ENCODE measurements around the gene VAC14.
A peak's percentile ranks its signal among the peaks of the same experiment; 100 is the strongest.
"Not testable (repeated sequence)": the region's sequence is repeated elsewhere in the genome, so short reads cannot be mapped to it uniquely, and the experiment has no call there.

VAC14 gene

DNA sequence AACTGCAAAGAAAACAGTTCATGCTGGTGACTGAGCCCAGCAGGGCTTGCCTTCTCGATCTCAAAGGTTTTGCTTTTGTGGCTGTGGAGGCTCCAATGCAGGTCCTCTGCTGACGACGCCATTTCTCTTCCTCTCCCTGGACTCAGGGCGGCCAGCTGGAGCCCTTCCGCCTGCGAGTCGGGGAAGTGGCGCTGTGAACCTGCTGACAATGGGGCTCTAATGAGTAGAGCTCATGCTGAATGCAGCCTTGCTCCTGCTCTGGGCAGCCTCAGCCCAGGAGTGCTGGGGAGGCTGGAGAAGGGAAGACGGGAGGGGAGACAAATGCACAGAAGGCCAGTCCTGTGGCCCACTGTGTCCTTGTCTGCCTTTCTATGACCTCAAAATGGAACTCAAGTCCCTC is 43.8 kb downstream of the VAC14 start:
- no peak for DNase-seq

DNA sequence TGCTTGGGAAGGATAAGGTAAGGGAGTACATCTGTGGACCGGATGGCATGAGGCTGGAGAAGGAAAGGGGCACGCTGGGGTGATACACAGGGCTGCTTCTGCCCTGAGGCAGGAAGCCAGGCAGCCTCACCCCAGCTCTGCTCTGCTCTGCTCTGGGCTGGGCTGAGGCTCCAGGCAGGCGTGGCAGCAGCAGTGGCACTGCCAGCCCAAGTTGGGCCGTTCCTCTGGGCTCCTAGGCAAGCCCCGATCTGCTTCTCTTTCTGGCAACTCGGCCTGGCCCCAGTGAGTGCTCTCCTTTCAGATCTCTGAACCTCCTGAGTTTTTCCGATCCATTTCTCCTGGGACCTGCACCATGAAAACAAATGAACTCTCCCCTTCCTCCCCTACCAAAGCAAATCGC is 44.9 kb downstream of the VAC14 start:
- no peak for DNase-seq

DNA sequence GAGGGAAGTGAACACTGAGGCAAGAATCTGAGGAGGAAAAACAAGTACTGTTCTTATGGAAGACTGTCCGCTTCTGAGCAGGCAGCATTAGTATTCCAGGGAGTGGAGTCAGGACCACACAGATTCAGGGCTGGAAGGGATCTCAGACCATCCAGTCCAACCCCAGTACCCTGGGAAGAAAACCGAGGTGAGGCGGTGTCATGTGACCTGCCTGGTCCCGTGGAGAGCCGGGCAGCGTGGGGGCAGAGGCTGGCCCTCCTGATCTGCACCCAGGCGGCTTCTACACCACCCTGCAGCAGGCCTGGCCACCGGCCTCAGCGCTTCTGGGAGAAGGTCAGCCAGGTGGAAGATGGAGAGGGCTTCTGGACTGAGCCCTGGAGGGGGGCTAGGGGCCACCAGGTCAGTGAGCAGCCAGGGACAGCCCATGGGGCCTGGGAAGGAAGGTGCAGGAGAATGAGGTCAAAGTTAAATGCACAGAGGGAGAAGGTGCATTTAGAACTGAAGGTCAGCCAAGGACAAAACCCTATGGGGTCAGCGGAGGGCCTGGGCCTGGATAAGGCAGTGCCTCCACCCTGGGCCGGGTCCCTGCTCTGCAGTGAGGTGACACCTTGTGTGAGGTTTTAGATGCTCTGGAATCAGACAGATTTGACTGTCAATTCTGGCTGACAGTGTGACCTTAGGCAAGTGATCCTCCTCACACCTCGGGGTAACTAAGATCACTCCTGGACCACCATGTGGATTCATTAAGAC is 45.9 kb downstream of the VAC14 start:
- no peak for DNase-seq

DNA sequence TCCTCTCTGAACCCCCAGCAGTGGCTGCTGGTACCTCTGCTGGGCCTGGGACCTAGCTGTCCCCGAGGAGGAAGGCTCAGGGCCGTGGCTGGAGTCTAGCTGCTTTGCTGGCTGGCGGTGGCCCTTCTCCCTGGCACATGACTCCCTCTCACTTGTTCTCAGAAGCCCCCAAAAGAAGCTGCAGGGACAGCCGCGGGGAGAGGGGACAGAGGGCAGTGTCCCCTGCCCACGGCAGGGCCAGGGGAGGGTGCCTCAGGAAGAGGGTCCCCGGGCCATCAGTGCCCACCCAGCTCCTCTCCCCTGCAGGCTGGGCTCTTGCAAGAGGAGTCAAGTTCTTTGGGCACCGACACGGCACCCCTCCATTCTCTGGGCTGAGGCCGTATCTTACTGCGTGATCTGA is 46.6 kb downstream of the VAC14 start:
- DNase-seq, result no peak

DNA sequence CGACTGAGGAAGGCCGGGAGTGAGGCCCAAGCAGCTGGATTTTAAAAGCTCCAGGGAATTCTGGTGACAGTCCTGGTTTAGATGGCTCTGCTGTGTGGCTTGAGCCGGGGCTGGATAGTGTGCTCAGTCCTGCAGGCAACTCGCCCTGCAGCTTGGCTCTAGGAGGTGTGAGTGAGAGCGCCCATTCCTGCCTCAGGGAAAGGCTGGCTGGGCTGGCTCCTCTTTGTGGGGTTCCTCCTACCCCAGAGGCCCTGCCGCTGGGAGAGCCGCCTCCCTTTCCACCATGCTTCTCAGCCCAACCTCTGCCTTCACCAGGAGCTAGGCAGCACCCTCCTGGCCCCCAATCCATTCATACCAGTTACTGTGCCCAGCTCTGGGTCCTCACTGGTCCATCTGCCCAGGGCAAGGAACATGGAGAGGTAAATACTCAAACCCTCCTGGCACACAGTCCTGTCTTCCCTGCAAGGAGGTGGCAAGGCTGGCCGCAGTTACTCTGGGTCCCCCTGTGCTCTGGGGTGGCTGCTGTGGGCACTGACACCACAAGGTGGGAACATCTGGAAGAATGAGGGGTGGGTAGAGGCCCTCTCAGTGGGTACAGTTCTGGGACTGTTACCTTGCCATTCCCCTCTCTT is 47.1 kb downstream of the VAC14 start:
- DNase-seq, result no peak

DNA sequence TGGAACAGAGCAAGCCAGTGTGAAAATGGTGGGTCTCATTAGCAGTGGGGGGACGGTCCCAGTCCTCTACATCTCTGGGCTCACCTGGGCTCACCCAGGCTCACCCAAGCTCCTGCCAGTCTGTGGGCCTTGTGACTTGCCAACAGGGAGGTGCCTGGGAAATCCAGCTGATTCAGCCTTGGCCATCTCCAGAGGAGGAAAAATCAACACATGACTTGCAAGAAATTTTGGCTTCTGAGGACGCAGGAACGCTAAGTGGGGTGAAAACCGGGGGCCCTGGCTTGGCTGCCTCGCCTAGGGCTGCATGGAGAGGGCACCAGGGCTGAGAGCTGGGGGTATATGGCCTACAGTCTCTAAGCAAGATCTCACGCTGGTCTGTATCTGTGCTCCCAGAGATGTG is 47.7 kb downstream of the VAC14 start:
- DNase-seq, result no peak

DNA sequence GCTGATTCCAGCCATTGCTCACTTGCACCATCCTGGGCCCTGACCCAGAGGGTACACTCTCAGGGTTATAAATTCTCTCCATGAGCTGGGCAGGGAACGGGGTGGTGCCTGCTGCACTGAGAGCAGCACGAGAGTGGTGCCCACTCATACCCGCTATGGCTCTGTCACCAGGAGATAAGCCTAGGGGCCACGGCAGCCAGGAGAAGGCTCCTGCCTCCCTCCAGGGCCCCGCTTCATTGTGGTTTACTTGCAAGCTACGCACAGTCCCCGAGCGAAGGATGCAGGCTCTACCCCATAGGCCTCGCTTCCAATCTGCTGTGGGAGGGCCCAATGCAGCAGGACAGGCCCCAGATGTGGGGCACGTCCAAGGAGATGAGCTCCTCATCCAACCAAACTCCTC is 48.5 kb downstream of the VAC14 start:
- no peak for DNase-seq

DNA sequence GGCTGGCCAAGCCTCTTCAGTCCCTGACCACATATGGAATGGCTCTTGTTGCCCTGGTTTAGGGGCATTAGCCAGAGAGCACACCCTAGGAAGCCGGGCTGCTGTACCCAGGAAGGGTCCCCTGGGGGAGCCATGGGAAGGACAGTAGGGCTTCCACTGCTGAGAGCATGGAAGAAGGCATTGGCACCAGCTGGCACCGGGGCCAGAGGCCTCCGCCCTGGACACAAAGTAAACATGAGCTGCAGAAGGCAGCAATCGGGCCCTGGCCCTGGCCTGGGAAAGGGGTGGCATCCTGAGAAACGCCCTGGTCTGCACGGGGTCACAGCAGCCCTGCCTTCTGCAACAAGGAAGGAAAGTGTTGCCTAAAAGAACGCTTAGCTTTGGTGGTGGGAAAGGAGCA is 49.4 kb downstream of the VAC14 start:
- no peak for DNase-seq

DNA sequence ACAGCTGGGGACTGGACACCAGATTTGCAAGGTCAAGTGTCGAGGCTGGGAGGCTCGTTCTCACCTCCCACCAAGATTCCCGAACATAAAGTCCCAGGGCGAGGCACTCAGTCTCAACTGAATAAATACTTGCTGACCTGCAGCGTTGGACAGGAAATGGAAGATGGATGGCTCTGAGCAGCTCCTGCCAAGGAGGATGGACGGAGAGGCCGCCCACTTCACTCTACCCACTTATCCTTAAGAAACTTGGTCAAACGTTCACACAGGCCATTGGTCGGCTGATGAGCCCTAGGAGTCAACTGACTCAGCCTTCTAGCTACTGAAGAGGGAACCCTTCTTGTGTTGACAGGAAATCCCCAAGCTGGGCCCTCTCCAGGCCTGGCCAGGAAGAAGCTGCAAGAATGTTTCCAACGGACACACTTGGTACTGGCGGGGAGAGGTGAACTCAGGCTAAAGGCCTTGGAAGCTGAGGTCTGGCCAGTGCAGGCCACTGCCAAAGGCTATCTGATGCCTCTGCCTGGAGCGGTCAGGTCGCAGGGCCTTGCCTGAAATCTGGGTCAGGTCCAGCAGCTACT is 50.0 kb downstream of the VAC14 start:
- no peak for DNase-seq

DNA sequence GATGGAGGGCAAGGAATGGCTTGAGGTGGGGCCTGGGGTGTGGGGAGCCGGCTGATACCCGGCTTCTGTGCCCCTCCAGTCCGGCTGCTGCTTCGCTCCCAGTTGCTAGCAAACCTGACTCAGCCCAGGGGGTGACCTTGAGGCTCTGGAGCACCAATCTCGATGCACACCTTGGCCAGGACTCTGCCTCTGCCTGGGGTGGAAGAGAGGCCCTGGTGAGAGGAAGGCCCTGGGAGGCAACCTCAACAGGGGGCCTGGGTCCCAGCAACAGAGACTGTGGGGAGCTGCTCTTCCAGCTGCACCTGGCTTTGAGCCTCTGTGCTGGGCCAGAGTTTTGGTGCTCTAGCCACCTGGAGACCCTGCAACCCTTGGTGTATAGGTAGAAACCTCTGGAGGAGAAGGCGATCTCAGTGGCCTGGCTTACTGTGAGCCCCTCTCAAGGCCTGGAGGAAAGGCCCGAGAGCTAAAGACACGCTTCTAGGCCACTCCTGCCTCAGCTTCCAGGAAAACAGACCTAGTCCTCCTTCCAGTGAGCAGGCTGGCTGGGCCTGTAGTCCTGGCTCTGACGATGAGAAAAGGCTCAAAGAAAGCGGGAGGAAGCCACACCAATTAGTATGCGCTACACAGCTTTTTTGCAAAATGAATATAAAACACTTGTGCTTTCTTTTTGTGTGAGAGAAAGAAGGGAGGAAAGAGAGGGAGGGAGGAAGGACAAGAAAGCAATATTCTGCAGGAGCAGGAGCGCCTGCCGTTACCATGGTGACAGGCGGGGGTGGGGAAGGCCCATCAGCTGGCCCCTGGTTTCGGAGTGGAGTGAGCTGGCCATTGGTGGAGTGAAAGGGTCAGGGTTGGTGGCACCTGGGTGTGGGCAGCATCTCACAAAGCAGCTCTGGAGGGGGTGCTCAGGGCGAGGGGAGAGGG is 51.0 kb downstream of the VAC14 start:
- no peak for DNase-seq

DNA sequence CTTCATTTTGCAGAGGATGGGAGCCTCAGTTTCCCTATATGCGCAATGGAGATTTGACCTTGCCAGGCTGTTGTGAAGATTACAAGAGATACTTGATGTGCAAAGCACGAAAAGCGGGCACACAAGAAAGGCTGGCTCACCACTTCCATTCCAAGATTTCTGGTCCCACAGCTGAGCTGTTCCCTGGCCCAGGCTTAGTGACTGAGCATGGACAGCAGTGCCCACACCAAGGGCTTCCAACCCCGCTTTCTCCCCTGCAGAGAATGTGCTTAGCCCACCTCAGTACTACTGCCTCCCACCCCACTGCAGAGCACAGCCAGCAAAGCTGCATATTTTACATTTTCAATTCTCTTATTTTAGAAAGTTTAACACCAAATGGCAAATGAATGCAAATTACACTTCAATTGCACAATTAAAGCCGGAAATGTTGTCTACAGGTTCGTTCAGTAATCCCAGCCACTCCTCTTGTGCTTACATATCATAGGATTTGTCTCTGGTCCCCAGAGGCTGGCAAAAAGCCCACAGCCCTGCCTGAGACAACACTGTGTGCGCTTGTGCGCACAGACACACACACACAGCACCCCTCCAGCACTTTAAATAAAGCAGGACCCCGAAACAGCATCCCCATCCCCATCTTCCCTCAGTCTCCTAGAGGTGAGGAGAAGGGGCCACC is 51.8 kb downstream of the VAC14 start:
- DNase-seq, result no peak

DNA sequence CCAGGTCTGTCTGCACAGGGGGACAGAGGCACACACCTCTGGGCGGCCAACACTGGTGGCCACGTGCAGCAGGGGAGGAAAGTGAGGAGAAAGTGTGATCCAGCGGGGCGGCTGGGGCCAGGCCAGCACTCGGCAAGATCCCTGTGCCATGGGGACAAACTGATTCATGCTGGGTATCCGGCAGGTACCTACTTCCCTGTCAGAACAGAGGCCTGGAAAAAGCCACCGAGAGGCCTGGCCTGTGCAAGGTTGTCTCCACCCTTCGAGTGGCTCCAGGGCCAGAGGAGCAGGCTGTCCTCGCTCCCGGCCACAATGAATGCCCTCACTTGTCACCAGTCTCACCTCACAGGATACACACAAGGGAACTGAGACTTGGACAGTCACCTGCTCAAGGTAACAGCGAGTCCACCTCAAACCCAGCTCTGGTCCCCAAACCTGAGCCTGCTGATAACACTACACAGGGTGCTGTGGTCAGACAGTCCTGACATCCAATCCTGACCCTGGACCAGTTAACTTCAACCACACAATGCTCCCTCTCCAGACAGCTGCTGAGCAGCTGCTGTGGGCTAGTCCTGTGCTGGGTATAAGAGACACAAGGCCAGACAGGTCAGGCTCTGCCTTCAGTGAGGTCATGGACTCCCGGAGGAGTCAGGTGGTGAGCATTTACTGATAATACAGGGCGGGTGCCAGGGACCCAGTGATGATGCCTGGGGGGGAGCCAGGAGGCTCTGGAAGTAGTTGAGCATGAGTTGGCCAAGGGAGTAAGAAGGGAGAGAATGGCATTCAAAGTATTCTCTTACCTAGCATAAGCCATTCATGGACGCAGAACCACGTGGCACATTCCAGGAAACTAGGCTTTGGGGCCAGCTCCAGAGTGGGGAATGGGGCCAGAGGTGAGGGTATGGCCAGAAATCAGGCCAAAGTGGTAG is 53.0 kb downstream of the VAC14 start:
- DNase-seq, result no peak

DNA sequence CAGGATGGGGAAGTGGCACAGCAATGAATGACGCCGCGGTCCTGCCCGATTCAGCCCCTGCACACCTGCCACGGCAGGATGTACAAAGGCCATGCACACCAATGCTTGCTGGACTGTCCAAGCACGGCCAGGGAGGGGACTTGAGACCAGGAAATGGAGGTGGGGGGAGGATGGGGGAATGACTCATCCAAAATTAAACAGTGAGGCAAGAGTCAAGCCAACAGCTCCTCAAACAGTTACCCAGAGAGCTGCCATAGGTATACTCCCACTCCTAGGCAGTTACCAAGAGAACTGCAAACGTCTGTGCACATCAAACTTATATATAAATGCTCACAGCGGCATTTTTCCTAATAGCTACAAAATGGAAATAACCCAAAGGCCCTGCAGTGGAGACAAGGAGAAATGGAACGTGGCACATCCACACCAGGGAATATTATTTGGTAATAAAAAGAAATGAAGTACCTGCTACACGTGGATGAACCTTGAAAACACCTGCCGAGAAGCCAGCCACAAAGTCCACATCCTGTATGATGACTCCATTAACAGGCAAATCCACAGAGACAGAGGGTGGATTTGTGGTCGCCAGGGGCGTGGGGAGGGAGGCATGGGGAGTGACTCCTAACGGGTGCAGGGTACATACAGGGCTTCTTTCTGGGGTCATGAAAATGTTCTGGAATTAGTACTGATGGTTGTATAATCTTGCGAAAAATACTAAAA is 54.1 kb downstream of the VAC14 start:
- peak; percentile 24 for DNase-seq

DNA sequence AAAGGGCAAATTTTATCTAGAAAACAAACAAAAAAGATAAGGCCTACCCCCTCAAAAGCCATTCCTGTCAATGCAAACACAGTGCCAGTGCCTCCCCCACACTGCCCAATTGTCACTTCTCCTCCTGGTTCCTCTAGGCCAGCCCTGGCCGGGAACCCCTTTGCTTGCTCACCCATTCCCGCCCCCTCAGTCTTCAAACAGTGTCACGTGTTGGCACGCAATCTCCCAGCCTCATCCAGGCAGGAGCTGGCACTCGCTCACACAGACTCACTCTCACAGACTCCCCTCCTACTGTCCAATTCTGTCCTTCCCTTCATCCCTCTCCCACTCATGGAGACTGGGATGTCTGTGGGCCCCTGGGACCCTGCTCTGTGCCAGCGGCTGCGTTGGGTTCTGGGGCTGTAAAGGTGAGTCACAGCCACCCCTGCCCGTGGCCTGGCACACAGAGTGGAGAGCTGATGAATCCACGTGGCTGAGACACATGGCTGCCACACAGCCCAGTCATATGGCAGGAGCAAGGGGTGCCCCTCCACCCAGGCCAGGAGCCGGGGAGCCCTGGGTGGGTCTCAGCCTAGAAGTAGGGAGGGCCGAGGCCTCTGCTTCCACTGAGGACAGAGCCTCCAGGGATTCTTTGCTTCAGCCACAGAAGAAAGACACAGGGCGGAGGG is 54.8 kb downstream of the VAC14 start:
- DNase-seq, result no peak

DNA sequence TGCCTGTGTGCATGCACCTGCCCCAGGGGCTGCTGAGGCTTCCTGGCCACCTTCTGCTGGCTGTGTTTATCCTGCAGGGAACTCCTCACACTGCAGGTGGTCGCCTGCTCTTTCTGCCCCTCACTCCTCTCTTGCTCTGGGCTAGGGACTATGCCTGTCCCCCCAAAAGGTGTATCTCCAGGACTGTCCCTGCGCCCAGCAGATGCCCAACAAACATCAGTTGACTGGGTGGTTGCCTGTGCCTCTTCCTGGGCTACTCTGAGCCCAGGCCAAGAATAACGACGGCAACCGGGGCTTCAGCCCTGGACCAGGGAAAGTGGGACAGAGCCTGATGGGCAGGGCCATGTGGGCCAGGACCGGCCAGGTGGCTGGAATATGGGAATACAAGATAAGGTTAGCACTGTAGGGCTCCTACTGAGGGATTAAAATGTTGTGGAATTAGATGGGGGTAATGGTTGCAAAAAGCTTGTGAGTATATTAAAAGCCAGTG is 55.4 kb downstream of the VAC14 start:
- no peak for DNase-seq

DNA sequence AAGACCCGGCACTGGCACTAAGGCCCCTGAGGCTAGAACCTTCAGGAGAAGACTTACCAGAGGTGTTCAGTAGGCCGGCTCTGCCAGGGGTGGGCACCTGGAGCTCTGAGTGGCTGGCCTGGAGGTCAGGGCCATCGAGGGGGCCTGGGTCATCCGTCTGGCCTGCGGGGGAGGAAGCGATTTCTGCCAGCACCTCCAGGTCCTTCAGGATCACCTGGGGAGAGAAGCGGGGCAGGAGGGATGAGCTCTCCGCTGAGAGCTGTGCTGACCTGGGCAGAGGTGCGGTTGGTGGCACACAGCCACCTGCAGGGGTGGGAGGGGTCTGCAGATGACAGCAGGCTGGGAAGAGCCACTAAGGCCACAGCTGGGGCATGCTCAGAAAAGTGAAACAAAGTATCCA is 56.6 kb downstream of the VAC14 start:
- DNase-seq, result no peak

DNA sequence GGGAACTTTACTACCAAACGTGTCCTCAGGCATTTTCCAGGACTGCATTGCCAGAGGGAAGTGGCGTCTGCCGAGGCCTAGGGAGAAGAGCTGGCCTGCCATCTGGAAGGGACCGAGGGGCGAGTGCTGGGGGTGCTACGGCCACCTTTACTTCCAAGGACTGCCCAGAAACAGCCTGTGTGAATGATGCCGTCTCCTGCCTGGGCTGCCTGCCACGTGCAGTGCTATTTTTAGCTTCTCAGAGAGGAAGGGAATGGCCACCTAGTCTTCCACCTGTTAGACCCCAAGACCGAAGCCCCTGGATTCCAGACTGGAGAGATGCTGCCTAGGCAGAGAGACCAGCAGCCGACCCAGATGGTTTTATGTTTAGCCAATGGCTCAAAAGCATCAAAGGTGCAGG is 57.2 kb downstream of the VAC14 start:
- DNase-seq, result no peak

DNA sequence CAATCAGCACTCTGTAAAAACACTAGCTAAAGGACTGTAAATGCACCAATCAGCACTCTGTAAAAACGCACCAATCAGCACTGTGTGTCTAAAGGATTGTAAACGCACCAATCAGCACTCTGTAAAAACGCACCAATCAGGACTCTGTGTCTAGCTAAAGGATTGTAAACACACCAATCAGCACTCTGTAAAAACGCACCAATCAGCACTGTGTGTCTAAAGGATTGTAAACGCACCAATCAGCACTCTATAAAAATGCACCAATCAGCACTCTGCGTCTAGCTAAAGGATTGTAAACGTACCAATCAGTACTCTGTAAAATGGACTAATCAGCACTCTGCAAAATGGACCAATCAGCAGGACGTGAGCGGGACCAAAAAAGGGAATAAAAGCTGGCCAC is 58.0 kb downstream of the VAC14 start:
- not testable (repeated sequence) for DNase-seq

DNA sequence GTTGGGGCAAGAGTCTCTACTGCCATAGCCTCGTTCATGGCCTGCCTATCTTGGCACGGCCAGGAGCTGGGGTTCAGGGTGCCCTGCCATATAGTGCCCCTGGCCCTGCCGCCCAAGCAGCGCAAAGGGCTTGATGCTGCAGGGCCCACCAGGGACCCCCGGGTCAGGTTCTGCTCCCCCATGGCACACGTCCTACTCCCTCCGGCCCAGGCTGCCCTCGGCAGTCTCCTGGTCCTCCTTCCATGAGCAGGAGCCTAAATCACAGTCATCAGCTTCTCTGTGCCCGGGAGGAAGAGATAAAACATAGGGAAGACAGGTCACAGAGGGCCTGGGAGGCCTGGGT is 59.2 kb downstream of the VAC14 start:
- DNase-seq, result no peak

All from GF-D8 (cell line).